NOMO-1 (cell line): ENCODE results near the gene KCNJ4.
A peak's percentile ranks its signal among the peaks of the same experiment; 100 is the strongest.
"Not testable (repeated sequence)": the region's sequence is repeated elsewhere in the genome, so short reads cannot be mapped to it uniquely, and the experiment has no call there.

ENCODE experiments used
- DNase-seq, 2 experiments: peaks; one replicate each; lab custom pipeline; 2025; ENCODE audit not compliant: unreplicated experiment in 2 of 2; lab: John Stamatoyannopoulos, UW

Gene KCNJ4

DNA sequence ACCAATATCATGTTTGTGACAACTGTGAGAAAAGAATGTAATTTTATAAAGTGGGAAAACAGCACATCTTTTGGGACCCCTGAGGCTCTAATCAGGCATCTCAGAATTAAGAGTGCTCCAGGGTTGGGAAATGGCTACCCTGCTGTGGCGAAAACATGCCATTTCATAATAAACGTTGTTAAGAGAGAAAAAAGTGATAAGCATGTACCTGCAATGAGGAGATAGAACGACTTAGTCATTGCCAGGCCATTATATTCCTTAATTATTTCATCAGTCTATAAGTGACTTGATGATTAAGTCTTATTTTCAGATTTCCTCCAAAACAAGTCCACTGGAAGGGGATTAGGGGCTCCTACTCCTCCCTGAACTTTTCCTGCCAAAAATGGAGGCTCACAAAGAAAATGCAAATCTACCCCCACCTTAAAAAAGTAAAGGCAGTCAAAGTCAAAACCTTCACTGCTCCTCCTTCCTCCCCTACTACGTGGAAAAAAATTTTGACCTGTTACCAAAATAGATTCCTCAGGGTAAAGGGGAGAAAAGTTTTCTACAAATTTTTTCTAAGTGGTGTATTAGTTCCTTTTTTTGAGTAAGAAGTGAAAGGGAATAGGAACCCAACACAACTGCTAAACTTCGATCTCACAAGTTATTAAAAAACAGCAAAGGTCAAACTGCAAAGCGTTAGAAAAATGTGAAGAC, 59.9 kb downstream of the KCNJ4 start:
- peak in 1 of 2 experiments; percentile 42 for DNase-seq

DNA sequence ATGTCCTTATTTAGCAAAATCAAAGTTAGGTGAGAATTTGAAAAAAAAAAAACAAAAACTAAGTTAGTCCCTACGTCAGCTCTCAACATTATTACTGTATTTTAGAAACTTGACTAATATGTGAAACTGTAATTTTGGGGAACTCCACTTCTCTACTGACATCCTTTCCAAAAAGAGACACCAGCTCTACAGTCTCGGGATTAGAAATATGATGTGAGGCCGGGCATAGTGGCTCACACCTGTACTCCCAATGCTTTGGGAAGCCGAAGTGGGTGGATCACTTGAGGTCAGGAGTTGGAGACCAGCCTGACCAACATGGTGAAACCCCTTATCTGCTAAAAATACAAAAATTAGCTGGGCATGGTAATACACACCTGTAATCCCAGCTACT, 65.6 kb downstream of the KCNJ4 start:
- DNase-seq, result not testable (repeated sequence)

DNA sequence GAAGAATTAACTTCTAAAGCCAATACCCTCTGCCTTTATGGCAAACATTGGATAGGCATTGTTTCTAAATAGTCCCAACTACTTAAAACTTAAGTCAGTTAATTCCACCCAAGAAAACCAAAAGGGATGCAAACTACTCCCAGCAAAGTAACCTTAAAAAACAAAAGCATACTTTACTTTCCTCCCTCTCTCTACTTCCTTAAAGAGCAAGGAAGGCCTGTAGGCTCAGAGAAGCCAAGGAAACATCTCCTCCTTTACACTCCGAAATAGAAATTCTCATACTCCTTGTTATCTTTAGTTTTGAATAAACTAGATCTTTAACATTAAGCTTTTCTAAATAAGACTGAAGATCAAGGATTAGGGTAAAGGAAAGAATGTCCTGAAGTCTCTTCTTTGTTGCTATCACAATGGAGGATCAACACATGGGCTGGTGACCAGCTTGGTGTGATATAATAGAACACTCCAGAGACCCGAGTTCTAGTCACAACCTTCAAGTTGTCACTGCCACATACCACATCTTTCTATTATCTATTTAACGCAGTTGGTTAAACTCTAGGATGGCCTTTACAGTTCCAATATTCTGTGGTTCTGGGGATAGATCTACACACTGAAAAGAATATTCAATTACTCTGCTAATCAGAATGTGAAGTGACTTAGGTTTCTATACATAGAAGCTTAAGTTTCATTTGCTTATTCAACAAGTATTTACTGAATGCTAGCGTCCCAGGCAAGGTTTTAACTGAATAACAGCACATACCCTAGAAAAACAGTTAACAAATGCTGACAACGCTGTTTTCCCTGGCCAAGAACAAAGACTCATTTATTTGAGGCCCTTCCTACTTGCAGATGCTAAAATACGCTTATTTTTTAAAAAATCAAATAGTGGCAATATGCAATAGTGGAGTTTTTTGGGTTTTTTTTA, 66.2 kb downstream of the KCNJ4 start:
- DNase-seq, result not testable (repeated sequence)

DNA sequence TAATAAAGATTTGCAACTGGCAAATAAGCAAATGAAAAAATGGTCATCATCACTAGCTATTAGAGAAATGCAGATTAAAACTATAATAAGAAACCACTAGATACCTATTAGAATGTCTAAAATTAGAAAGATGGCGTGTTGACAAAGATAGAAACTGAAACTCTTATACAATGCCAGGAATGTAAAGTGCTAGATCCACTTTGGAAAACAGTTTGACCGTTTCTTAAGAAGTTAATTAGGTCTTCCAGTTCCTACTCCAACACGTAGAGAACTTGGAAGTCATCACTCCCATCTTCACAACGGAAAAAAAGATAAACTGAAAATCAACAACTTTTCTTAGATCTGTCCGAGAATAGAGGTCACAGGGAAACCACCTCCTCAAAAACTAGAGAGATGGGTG, 68.1 kb downstream of the KCNJ4 start:
- not testable (repeated sequence) for DNase-seq

DNA sequence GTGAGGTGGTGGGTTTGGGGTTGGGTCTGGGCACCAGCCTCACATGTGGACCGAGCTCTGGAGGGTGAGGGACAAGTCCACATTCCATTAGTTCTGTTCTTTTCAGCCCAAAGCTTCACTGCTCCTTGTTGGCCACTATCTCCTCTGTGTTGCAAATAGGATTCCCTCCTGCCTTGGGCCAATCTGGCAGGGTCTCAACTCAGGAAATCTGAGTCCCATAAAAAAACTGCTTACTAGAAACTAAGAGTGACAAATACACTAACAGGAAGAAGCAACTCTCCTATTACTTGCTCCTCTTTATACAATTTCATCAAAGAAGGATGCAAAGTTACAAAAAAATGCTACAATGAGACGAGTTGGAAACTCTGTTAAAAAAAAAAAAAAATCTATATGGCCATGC, 71.6 kb downstream of the KCNJ4 start:
- DNase-seq, result no peak

DNA sequence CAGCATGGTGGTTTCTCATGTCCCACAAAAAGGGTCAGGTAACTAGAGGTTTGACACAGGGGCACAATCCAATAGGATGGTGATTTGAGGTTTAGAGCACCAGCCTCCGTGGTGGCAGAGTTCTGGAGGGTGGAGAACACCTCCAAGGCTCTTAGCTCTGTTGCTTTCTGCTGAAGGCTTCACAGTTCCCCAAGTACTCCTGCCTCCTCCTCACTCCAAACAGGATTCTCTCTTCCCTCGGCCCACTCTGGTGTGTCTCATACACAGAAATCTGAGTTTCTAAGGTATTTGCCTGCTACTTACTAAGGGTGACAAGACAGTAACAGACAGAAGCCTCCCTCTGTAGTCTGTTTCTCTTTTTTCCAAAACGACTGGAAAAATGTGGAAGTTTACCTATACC, 73.6 kb downstream of the KCNJ4 start:
- DNase-seq, result not testable (repeated sequence)
